Peyer's patch (tissue), 4 donors: ENCODE results near the gene FZD1. TPM values are rescaled to one million over a fixed set of nuclear protein-coding genes. Genes with fewer than 3 reads are reported as not detected.

Experiments used
- DNase-seq, 3 donors: peaks; one replicate each; pipeline ENCODE4 v3.0.0-alpha.2; 2017 to 2019
- H3K27ac ChIP-seq, 4 donors: fragments of 200-600 bp; sonication (generic); one replicate each; pipeline ENCODE4 v1.5.1; 2016 to 2019
- H3K27me3 ChIP-seq, 2 donors: fragments of 200-600 bp; sonication (generic); one replicate each; pipeline ENCODE4 v1.5.1; 2019
- H3K36me3 ChIP-seq, 3 donors: fragments of 200-600 bp; sonication (generic); one replicate each; pipeline ENCODE4 v1.5.1; 2016 to 2019
- H3K4me1 ChIP-seq, 4 donors: fragments of 200-600 bp; sonication (generic); one replicate each; pipeline ENCODE4 v1.5.1; 2016 to 2019
- H3K4me3 ChIP-seq, 4 donors: fragments of 200-600 bp; sonication (generic); 1 replicate in 3 of 4; 2 replicates in 1 of 4; pipeline ENCODE4 v1.5.1; 2016 to 2019; ENCODE audit warnings: mild to moderate bottlenecking in 1 of 4
- H3K9me3 ChIP-seq, 4 donors: fragments of 200-600 bp; sonication (generic); one replicate each; pipeline ENCODE4 v1.5.1; 2016 to 2019; ENCODE audit warnings: mild to moderate bottlenecking in 1 of 4
- POLR2A ChIP-seq, 2 donors: fragments of 450-650 bp; IDR thresholded peaks; one replicate each; pipeline ENCODE4 v1.5.1; 2017; ENCODE audit warnings: antibody characterized with exemption in 2 of 2, mild to moderate bottlenecking in 2 of 2, moderate library complexity in 2 of 2
- total RNA-seq, 4 donors: library from RNA; depleted of rRNA; stranded (reverse); fragments of >200 nt; gene quantifications; one replicate each; pipeline ENCODE4 v1.1.0, GENCODE V29; 2016
- TF ChIP-seq, protein P1 (sequence below), 6 experiments: fragments of 450-650 bp in 4 of 6; fragments of 200-600 bp in 2 of 6; sonication (generic) in 1 of 6; IDR thresholded peaks; one replicate each; pipeline ENCODE4 v1.5.1; 2017 to 2019; ENCODE audit warnings: antibody characterized with exemption in 6 of 6, mild to moderate bottlenecking in 3 of 6, moderate library complexity in 1 of 6

The FZD1 gene
- total RNA-seq, result 10 to 100 TPM in 2 of 4 donors, 1 to 10 TPM in 2; 1.7 to 12.6 (median 8.9) TPM

DNA sequence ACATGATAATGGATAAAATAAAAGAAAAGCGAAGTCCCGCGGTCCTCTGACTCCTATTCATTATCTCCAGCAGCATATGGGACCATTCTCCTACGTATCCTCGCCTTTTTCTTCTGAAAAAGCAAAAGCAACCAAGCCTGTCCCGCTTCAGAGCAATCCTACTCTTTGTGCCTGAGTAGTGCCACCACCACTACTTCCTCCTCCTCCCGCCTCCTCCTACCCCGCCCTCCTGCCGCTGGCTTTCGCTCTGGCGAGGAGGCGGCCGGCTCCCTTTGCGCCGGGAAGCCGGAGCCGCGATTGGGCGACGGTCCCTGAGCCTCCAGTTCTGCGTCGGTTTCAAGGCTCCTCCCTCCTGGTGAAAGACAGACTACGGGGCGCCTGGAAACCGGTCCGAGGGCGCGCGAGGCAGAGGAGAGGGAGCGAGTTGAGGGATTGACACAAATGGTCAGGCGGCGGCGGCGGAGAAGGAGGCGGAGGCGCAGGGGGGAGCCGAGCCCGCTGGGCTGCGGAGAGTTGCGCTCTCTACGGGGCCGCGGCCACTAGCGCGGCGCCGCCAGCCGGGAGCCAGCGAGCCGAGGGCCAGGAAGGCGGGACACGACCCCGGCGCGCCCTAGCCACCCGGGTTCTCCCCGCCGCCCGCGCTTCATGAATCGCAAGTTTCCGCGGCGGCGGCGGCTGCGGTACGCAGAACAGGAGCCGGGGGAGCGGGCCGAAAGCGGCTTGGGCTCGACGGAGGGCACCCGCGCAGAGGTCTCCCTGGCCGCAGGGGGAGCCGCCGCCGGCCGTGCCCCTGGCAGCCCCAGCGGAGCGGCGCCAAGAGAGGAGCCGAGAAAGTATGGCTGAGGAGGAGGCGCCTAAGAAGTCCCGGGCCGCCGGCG lies at the start of gene FZD1:
TSS of gene FZD1 (plus strand) at position 388 of the 878 bp plus-strand sequence. CDS start at position 836, 448 bp downstream.
- H3K9me3 ChIP-seq, result no peaks in the 10 kb centered on the region
- H3K4me1 ChIP-seq, result peaks cover 0 to 29% (median 8%) of the 10 kb centered on the region in 4 donors
- peak within 1 kb of the TSS; percentile 75 to 96 (median 90) for H3K27ac ChIP-seq
- peak within 1 kb of the TSS; percentile 63 to 90 (median 80) for H3K4me3 ChIP-seq
- peak; percentile 34 to 74 for TF ChIP-seq POLR2A (IDR thresholded peaks at IDR 0.05)
- TF ChIP-seq, protein P1, sequence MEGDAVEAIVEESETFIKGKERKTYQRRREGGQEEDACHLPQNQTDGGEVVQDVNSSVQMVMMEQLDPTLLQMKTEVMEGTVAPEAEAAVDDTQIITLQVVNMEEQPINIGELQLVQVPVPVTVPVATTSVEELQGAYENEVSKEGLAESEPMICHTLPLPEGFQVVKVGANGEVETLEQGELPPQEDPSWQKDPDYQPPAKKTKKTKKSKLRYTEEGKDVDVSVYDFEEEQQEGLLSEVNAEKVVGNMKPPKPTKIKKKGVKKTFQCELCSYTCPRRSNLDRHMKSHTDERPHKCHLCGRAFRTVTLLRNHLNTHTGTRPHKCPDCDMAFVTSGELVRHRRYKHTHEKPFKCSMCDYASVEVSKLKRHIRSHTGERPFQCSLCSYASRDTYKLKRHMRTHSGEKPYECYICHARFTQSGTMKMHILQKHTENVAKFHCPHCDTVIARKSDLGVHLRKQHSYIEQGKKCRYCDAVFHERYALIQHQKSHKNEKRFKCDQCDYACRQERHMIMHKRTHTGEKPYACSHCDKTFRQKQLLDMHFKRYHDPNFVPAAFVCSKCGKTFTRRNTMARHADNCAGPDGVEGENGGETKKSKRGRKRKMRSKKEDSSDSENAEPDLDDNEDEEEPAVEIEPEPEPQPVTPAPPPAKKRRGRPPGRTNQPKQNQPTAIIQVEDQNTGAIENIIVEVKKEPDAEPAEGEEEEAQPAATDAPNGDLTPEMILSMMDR (IDR thresholded peaks at IDR 0.05), result peak in 2 of 6 experiments; percentile 3 to 17
- peak; percentile 59 to 96 (median 95) for DNase-seq
- H3K27me3 ChIP-seq, result no peaks in the 10 kb centered on the region
- no peaks in the 10 kb centered on the region for H3K36me3 ChIP-seq

DNA sequence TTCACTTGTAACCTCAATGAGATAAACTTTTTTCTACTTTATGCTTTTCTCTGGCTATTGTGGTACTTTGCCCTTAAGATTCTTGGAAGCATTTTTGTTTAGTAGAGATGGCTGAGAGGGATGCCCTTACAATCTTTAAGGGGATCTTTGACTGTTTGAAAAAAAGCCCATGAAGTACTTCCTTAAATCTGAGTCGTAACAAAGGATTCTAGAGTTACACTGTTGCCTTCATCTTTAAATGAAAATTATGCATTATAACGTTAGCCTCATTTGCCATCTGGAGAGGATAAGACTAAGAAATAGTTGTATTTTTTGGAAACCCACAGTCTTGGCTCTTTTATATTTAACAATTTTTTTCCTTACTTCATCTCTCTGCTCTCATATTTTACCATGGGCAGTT lies 37.8 kb upstream of the FZD1 start:
- H3K4me1 ChIP-seq, result no peaks in the 10 kb centered on the region
- H3K27ac ChIP-seq, result no peak overlapping the region
- H3K9me3 ChIP-seq, result no peaks in the 10 kb centered on the region
- H3K4me3 ChIP-seq, result no peak overlapping the region
- no peaks in the 10 kb centered on the region for H3K36me3 ChIP-seq
- TF ChIP-seq POLR2A (IDR thresholded peaks at IDR 0.05), result no peak
- TF ChIP-seq, protein P1 (IDR thresholded peaks at IDR 0.05), result no peak
- H3K27me3 ChIP-seq, result no peaks in the 10 kb centered on the region
- DNase-seq, result no peak

DNA sequence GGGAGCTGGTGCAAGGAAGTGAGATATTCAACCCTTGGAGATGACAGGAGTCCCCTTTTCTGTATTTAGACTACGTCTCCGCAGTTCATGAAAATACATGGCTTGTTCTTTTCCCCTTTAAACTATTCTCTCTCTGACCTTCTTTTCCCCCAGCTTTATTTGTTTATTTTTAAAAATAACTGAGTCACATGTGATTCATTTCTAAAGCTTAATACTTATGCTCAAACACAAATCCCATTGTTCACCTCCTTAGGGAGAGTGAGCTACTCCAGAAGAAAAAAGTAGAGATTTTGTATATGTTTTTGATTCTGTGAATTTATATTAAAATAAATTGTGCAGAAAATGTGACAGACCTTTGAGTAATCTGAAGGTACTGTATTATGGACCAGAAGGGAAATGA lies 35.9 kb upstream of the FZD1 start:
- Histone ChIP-seq H3K4me1 (no peaks in the 10 kb centered on the region), H3K27me3 (no peaks in the 10 kb centered on the region), H3K27ac (no peak overlapping the region), H3K36me3 (no peaks in the 10 kb centered on the region), H3K4me3 (no peak overlapping the region), H3K9me3 (no peaks in the 10 kb centered on the region)
- TF ChIP-seq, protein P1 (IDR thresholded peaks at IDR 0.05), result no peak
- TF ChIP-seq POLR2A (IDR thresholded peaks at IDR 0.05), result no peak
- DNase-seq, result no peak

DNA sequence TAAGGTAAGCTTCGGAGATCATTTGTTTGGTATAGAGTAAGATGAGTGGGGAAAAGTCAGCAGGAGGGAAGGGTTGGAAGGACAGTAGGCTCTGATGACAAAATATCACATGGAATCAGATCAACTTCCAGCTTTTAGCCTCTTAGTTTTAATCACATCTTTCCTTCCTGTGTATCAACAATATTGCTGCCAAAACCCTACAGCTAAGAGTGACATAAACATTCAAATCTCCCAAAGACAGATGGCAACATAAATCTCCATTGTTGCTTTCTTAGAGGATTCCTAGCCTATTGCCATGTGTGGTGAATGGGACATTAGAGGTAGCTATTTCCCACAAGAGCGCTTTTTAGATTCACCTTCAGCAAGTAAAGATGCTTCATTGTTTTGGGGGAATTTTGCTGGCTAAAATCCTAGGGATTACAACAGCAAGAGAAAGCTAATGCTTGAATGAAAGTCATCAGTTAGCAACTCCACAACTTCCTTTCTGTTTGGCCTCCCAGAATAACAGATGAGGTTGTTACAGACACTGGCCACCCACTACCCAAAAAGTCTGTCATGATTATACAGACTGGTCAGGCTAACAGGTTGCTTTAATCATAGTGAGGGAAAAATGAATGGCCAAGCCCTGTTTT lies 35.2 kb upstream of the FZD1 start:
- no peaks in the 10 kb centered on the region for H3K27me3 ChIP-seq
- no peaks in the 10 kb centered on the region for H3K36me3 ChIP-seq
- H3K4me1 ChIP-seq, result no peaks in the 10 kb centered on the region
- H3K27ac ChIP-seq, result no peak overlapping the region
- no peak for TF ChIP-seq POLR2A (IDR thresholded peaks at IDR 0.05)
- TF ChIP-seq, protein P1 (IDR thresholded peaks at IDR 0.05), result no peak
- H3K4me3 ChIP-seq, result no peak overlapping the region
- H3K9me3 ChIP-seq, result no peaks in the 10 kb centered on the region
- no peak for DNase-seq

DNA sequence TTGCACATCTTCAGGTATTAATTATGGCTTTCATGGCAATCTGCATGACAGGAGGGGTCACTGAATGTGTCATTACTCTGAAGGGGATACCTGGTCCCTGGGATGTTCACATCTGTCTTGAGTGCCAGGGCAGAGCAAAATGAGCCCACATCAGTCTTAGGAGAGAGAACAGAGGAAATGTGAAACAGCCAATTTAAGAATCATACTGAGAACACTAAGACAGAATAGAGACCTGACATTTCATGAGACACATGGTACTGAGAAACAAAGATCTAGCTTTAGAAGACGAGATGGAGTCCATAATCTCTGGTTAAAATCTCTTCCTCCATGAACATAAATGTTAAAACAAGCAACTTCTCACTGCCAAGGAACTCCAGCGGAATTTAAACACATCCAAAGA lies 34.1 kb upstream of the FZD1 start:
- H3K9me3 ChIP-seq, result no peaks in the 10 kb centered on the region
- TF ChIP-seq, protein P1 (IDR thresholded peaks at IDR 0.05), result no peak
- no peak for TF ChIP-seq POLR2A (IDR thresholded peaks at IDR 0.05)
- no peak overlapping the region for H3K27ac ChIP-seq
- no peaks in the 10 kb centered on the region for H3K27me3 ChIP-seq
- DNase-seq, result no peak
- no peaks in the 10 kb centered on the region for H3K36me3 ChIP-seq
- H3K4me3 ChIP-seq, result no peak overlapping the region
- H3K4me1 ChIP-seq, result no peaks in the 10 kb centered on the region
